GM12892 (cell line): ENCODE results near the gene ANK3.

Experiments used
- DNase-seq: peaks from one replicate; pipeline ENCODE4 v3.0.0; 2011; ENCODE audit not compliant: insufficient read length
- FAIRE-seq: peaks from 2 replicates; lab custom pipeline; 2011; peaks lifted over from hg19 to GRCh38; lab: Jason Lieb, UNC
- POLR2A ChIP-seq: IDR thresholded peaks from 2 replicates; pipeline ENCODE4 v1.6.1; 2011; ENCODE audit warnings: low read depth, low read length, control low read depth
- POLR2AphosphoS5 ChIP-seq: IDR thresholded peaks from 2 replicates; pipeline ENCODE4 v1.6.1; 2011; ENCODE audit warnings: low read depth, low read length, control low read depth
- TAF1 ChIP-seq: IDR thresholded peaks from 2 replicates; pipeline ENCODE4 v1.6.1; 2011; ENCODE audit warnings: low read depth, mild to moderate bottlenecking, control low read depth, low read length, borderline replicate concordance

The ANK3 gene

GRCh38 chr10:60235001-60235400, 154.7 kb downstream of the ANK3 start:
- FAIRE-seq (no peak), DNase-seq (no peak)
- TF ChIP-seq POLR2AphosphoS5 (no peak), TAF1 (no peak), POLR2A (no peak)

GRCh38 chr10:60234551-60234950, 155.1 kb downstream of the ANK3 start:
- DNase-seq (no peak), FAIRE-seq (no peak)
- TF ChIP-seq POLR2A: no peak
- TF ChIP-seq POLR2AphosphoS5: no peak

DNA sequence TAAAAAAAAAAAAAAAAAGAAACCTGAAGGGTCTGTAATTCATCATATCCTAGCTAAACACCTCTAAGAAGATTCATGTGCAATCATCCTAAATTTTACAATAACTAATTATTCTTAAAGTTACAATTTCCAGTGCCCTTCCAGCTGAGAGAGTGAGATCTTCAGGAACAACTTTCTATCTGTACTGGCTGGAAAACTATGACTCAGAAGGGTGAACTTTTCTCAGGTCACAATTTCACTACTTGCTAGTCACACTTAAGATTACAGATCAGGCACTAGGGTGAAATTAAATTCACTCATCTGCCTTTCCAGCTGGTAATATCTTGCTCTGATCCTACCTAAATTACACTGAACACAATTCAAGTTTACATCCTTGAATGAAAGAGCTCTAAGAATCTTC, 158.8 kb downstream of the ANK3 start:
- FAIRE-seq (no peak), DNase-seq (no peak)
- TF ChIP-seq POLR2A: no peak
- TF ChIP-seq POLR2AphosphoS5: no peak
- no peak for TF ChIP-seq TAF1

- FAIRE-seq (no peak), DNase-seq (no peak)
- TF ChIP-seq POLR2A: no peak
- TF ChIP-seq TAF1: no peak
- no peak for TF ChIP-seq POLR2AphosphoS5
Measured at GRCh38 chr10:60224066-60224705, 165.5 kb downstream of the ANK3 start.

DNA sequence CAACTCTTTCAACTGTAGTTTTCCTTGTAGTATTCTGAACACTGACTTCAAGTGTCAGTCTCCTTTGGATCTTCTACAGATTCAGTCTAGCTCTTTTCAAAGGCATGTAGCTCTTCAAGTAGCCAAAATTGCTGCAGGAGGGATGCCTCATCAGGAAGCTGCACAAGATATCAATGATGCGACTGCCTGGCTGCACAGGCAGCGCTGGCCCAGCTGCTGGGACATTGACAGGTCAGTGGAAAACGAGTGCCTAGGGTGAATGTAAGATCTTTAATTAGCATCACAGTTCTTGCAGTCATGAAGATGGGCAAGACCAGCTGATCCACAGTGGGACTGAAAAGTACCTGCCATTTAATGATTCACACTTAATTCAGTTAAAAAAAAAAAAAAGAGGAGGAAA, 167.6 kb downstream of the ANK3 start:
- DNase-seq (no peak), FAIRE-seq (no peak)
- TF ChIP-seq TAF1 (no peak), POLR2AphosphoS5 (no peak), POLR2A (no peak)

GRCh38 chr10:60212195-60212594, 177.5 kb downstream of the ANK3 start:
- TF ChIP-seq TAF1: no peak
- no peak for TF ChIP-seq POLR2AphosphoS5
- no peak for TF ChIP-seq POLR2A
- no peak for DNase-seq
- FAIRE-seq: no peak

DNA sequence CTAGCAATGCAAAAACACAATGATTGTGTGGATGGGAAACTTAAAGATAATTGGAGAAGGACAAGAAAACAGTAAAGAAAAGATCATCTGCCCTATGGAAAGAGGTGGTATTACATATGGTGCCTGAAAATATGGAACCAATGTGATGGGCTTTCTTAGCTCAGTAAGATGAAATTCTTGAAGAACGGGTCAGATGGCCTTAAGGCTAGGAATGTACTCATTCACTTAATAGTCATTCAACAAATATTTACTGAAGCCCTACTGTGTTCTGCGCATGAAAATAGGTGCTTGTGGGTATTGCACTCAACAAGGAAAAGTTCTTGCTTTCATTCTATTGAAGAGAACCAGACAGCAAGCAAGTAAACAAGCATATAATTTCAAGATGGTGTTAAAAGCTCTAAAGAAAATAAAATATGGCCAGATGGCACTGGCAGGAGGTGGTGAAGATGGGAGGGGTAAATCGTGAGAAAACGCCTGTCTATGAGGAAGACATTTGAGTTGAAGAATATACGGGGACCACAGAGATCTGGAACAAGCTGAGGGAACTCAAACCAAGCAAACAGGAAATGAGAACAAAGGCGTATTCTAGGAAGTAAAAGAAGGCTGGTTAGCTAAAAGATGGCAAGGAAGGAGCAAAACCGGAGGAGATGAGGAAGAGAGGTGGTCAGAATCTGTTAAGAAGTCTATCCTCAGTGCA, 179.7 kb downstream of the ANK3 start:
- no peak for FAIRE-seq
- TF ChIP-seq TAF1: no peak
- no peak for DNase-seq

- TF ChIP-seq POLR2AphosphoS5 (no peak), TAF1 (no peak)
- DNase-seq (no peak), FAIRE-seq (peak; percentile 21)
Measured at GRCh38 chr10:60208676-60209269, 180.9 kb downstream of the ANK3 start.

GRCh38 chr10:60207894-60208293, 181.8 kb downstream of the ANK3 start:
- TF ChIP-seq POLR2A (no peak), TAF1 (no peak), POLR2AphosphoS5 (no peak)
- FAIRE-seq (no peak), DNase-seq (no peak)

- TF ChIP-seq POLR2AphosphoS5: no peak
- DNase-seq (no peak), FAIRE-seq (no peak)
Measured at GRCh38 chr10:60206735-60207134, 182.9 kb downstream of the ANK3 start.

DNA sequence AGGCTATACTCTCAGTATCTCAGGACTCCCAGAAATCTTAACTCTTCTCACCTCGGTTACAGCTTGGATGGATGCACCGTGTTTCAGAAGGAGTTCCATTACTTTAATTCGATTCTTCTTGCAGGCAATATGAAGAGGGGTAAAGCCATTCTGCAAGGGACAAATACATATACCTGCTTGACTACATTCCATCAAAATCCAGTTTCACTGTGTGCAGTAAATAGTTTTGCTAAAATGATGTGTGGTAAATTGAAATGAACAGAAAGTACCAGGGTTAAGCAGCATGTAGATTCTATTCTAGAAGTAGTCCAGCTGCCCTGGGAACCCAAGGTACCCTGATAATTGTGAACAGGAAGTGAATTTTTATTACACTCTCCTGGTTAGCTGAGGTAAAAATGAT, 183.9 kb downstream of the ANK3 start:
- no peak for FAIRE-seq
- no peak for TF ChIP-seq POLR2AphosphoS5
- no peak for TF ChIP-seq POLR2A
- no peak for TF ChIP-seq TAF1
- DNase-seq: no peak

DNA sequence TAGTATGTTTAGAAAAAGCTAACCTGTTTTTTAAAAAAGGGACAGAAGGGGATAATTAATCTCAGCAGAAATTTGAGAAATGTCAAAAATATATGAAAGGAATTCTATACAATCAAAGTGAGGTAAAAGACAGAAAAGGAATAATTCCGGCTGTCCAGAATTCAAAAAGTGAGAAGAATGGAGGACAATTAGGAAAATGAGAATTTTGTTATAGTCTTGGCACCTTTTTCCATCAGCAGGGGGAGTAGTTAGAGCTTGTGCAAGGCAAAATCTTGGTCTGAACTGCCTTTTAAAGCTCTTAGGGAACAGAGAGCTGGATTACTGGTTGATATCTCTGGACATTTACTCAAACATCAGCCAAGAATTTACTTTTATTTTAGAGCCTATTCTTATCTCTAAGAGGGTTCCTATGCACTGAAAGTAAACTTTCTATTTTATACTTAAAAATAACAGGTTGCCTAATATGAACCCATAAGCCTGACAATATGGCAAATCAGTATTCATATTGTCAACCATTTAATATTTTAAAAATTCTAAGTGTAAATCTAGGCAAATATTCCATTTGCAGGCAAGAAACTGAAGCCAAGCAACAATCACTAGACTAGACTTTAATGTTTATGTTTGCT, 185.6 kb downstream of the ANK3 start:
- DNase-seq: no peak
- no peak for FAIRE-seq
- TF ChIP-seq POLR2A (no peak), POLR2AphosphoS5 (no peak), TAF1 (no peak)

- no peak for DNase-seq
- TF ChIP-seq POLR2AphosphoS5 (no peak), POLR2A (no peak), TAF1 (no peak)
- no peak for FAIRE-seq
Measured at GRCh38 chr10:60200682-60201053, 189.0 kb downstream of the ANK3 start.
